ENCODE data around the gene INTS11. TPM values are rescaled to one million over a fixed set of nuclear protein-coding genes. Genes with fewer than 3 reads are reported as not detected.

Gene INTS11
- total and polyA plus RNA-seq, 2 donors from 2014 or later: 73.6 to 100 TPM

DNA sequence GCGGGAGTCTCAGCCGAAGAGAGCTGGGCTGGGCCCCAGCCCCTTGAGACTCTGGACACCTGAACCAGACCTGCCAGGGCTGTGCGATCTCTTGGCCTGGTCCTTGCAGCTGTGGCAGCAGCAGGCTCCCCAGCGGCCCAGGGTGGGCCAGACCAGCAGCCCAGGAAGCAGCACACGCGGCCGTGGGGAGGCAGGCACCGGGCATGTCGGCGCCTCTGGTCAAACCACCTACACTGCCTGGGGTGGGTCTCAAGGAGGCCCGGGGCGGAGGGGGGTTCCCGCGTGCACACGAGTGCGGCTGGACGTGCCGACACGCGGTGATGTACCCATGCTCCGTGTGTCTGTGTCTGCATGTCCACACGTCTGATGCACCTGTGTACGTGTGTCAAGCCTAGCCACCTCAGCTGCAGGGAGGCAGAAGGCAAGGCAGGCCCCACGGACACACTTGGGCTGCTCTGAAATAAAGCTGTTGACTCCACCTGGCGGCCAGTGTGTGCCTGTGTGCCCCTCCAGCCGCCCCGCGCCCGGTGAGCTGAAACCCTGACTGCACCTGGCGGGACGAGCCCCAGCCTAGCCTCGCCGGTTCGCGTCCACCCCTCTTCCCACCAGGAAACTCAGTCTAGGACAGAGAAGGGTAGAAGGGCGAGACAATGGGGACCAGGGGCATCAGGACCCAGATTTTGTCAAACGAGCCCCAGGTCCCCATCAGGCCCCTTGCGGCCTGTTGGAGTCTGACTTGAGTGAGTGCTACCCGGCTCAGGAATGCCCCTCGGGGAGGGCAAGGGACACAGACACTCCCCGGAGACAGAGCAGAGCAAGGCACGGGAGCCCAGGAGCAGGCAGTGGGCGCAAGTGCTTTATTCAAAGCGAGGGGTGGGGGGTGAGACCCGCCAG lies 32.7 kb downstream of the INTS11 start:
- Histone ChIP-seq H3K9ac (ENCODE audit: low read length in 3 of 3) (no peak overlapping the region), H3K9me3 (ENCODE audit: control insufficient read depth in 2 of 3, insufficient read depth in 1 of 3, low read length in 3 of 3) (no peaks in the 10 kb centered on the region), H3K4me3 (ENCODE audit: low read length in 3 of 3) (no peak overlapping the region), H3K27me3 (ENCODE audit: control insufficient read depth, insufficient read depth, low read length) (no peaks in the 10 kb centered on the region), H3K4me1 (ENCODE audit: control insufficient read depth in 2 of 3, insufficient read depth in 2 of 3, low read depth in 1 of 3, low read length in 3 of 3) (peaks cover 0 to 5% (median 0%) of the 10 kb centered on the region in 3 donors), H3K27ac (ENCODE audit: low read depth in 2 of 2, low read length in 2 of 2) (no peak overlapping the region), H3K36me3 (ENCODE audit: control insufficient read depth in 2 of 3, insufficient read depth in 3 of 3, low read length in 3 of 3) (no peaks in the 10 kb centered on the region)
- DNase-seq: peak in 4 of 5 donors; percentile 77 to 89 (median 84)
- intact Hi-C loops (cut with DNase I): loop anchor here (10.0 kb wide), 1 partner anchor 167 kb away; no protein-coding TSS in a partner anchor
- TF ChIP-seq CTCF (IDR thresholded peaks at IDR 0.05; ENCODE audit: borderline replicate concordance, extremely low read depth, insufficient read depth): peak; percentile 71
- no peak for FAIRE-seq

DNA sequence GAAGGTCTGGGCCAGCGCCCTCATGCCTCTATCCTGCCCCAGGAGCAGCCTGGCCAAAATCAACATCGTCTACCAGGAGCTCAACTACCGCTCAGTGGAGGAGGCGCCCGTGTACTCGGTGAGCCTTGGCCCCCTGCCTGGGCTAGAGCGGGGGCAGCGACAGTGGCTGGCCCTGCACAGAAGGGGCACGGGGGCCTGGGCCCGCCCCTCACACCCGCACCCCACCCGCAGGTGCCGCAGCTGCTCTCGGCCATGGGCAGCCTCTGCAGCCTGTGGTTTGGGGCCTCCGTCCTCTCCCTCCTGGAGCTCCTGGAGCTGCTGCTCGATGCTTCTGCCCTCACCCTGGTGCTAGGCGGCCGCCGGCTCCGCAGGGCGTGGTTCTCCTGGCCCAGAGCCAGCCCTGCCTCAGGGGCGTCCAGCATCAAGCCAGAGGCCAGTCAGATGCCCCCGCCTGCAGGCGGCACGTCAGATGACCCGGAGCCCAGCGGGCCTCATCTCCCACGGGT lies 33.4 kb downstream of the INTS11 start:
- Histone ChIP-seq H3K27me3 (ENCODE audit: control insufficient read depth, insufficient read depth, low read length) (no peaks in the 10 kb centered on the region), H3K9me3 (ENCODE audit: control insufficient read depth in 2 of 3, insufficient read depth in 1 of 3, low read length in 3 of 3) (no peaks in the 10 kb centered on the region), H3K27ac (ENCODE audit: low read depth in 2 of 2, low read length in 2 of 2) (no peak overlapping the region), H3K4me3 (ENCODE audit: low read length in 3 of 3) (no peak overlapping the region), H3K4me1 (ENCODE audit: control insufficient read depth in 2 of 3, insufficient read depth in 2 of 3, low read depth in 1 of 3, low read length in 3 of 3) (peaks cover 0 to 5% (median 0%) of the 10 kb centered on the region in 3 donors), H3K36me3 (ENCODE audit: control insufficient read depth in 2 of 3, insufficient read depth in 3 of 3, low read length in 3 of 3) (no peaks in the 10 kb centered on the region), H3K9ac (ENCODE audit: low read length in 3 of 3) (no peak overlapping the region)
- DNase-seq (no peak), FAIRE-seq (no peak)
- TF ChIP-seq CTCF (IDR thresholded peaks at IDR 0.05; ENCODE audit: borderline replicate concordance, extremely low read depth, insufficient read depth): no peak
- intact Hi-C loops (cut with DNase I): loop anchor here (10.0 kb wide), 1 partner anchor 166 kb away; no protein-coding TSS in a partner anchor

DNA sequence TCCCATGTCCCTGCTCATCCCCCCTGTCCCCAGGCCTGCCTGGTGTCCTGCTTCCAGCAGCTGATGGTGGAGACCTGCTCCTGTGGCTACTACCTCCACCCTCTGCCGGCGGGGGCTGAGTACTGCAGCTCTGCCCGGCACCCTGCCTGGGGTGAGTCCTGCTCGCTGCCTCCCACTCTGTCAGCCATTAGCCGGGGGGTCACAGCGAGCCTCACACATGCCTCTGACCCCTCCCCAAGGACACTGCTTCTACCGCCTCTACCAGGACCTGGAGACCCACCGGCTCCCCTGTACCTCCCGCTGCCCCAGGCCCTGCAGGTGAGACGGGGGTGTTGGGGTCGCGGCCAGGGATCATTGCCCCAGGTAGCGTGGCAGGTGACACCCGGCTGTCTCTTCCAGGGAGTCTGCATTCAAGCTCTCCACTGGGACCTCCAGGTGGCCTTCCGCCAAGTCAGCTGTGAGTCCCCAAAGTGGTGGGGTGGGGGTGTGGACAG lies 34.2 kb downstream of the INTS11 start:
- H3K27ac ChIP-seq (ENCODE audit: low read depth in 2 of 2, low read length in 2 of 2): no peak overlapping the region
- H3K4me1 ChIP-seq (ENCODE audit: control insufficient read depth in 2 of 3, insufficient read depth in 2 of 3, low read depth in 1 of 3, low read length in 3 of 3): peaks cover 0 to 5% (median 0%) of the 10 kb centered on the region in 3 donors
- no peak for DNase-seq
- H3K9ac ChIP-seq (ENCODE audit: low read length in 3 of 3): no peak overlapping the region
- no peaks in the 10 kb centered on the region for H3K27me3 ChIP-seq (ENCODE audit: control insufficient read depth, insufficient read depth, low read length)
- no peaks in the 10 kb centered on the region for H3K9me3 ChIP-seq (ENCODE audit: control insufficient read depth in 2 of 3, insufficient read depth in 1 of 3, low read length in 3 of 3)
- TF ChIP-seq CTCF (IDR thresholded peaks at IDR 0.05; ENCODE audit: borderline replicate concordance, extremely low read depth, insufficient read depth): peak; percentile 67
- H3K36me3 ChIP-seq (ENCODE audit: control insufficient read depth in 2 of 3, insufficient read depth in 3 of 3, low read length in 3 of 3): no peaks in the 10 kb centered on the region
- intact Hi-C loops (cut with DNase I): loop anchor here (10.0 kb wide), 1 partner anchor 165 kb away; no protein-coding TSS in a partner anchor
- no peak for FAIRE-seq
- H3K4me3 ChIP-seq (ENCODE audit: low read length in 3 of 3): no peak overlapping the region
